DND-41 (cell line): ENCODE data around the gene MED13.

ENCODE experiments used
- CTCF ChIP-seq: IDR thresholded peaks from 2 replicates; pipeline ENCODE4 v1.5.1; 2012; ENCODE audit warnings: borderline replicate concordance, low read length, moderate library complexity, mild to moderate bottlenecking; ENCODE audit not compliant: poor library complexity, severe bottlenecking; ENCODE audit errors: extremely low read depth
- EZH2 ChIP-seq: IDR thresholded peaks from 3 replicates; pipeline ENCODE4 v1.6.1; 2012; ENCODE audit warnings: borderline replicate concordance, low read depth, mild to moderate bottlenecking, moderate library complexity, low read length, inconsistent platforms; ENCODE audit not compliant: severe bottlenecking

GRCh38 chr17:61966191-61966590 is 98.9 kb downstream of the MED13 start:
- TF ChIP-seq CTCF (no peak), EZH2 (no peak)
